ENCODE data around the gene VAPA.

VAPA gene

GRCh38 chr18:10008006-10008647, 94.3 kb downstream of the VAPA start:
- no peak for DNase-seq

All from activated CD4-positive, alpha-beta T cell treated with anti-CD3 and anti-CD28 coated beads, Interleukin-2, amount 50 U/mL, for 16 hours (primary cell).